ENCODE results near the gene ARHGAP31.

Gene ARHGAP31

GRCh38 chr3:119437691-119438258 lies 143.6 kb downstream of the ARHGAP31 start:
- DNase-seq (ENCODE audit: low read depth in 3 of 3): no peak

DNA sequence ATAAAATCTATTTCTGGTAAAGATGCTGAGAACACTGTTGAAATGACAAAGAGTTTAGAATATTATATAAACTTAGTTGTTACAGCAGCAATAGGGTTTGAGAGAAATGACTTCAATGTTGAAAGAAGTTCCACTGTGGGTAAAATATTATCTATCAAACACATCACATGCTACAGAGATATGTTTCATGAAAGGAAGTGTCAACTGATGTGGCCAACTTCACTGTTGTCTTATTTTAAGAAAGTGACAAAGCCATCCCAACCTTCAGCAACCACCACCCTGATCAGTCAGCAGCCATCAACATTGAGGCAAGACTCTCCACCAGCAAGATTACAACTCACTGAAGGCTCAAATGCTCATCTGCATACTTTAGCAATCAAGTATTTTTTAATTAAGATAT lies 149.0 kb downstream of the ARHGAP31 start:
- DNase-seq (ENCODE audit: low read depth in 3 of 3): no peak

DNA sequence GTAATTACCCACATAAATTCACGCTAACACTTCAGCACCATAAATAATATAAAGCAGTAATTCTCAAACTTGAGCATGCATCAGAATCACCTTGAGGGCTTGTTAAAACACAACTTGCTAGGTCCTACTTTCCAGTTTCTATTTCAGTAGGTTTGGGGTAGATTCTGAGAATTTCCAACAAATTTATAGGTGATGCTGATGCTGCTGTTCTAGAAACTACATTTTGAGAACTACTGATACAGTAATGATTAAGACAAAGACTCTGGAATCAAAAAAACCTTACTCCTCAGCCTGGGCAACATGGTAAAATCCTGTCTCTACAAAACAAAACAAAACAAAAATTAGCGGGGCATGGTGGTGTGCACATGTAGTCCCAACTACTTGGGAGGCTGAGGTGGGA lies 150.4 kb downstream of the ARHGAP31 start:
- DNase-seq (ENCODE audit: low read depth in 3 of 3): no peak

- DNase-seq (ENCODE audit: low read depth in 3 of 3): no peak
Observed at GRCh38 chr3:119453822-119454221, 159.6 kb downstream of the ARHGAP31 start.

GRCh38 chr3:119456469-119456868 lies 162.3 kb downstream of the ARHGAP31 start:
- no peak for DNase-seq (ENCODE audit: low read depth in 3 of 3)

DNA sequence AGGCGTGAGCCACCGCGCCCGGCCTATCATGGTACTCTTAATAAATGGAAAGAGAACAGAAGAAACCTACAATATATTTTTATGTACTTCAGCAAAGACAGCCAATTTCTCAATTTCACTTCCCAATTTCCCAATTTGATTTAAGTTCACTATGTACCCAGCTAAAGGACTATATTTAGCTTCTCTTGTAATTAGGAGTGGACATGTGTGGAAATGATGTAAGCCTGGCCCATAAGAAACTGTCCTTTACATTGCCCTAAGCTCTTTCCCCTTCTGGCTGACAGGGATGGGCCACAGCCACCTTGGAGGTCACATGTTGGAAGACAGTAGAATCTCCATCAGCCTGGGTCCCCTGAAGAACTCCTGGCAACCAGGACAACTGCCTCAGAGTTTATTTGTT lies 163.1 kb downstream of the ARHGAP31 start:
- no peak for DNase-seq (ENCODE audit: low read depth in 3 of 3)

- DNase-seq (ENCODE audit: low read depth in 3 of 3): peak; percentile 97
Observed at GRCh38 chr3:119463171-119464169, 169.3 kb downstream of the ARHGAP31 start, which contains the start of gene TMEM39A. Gene TMEM39A (minus strand): TSS chr3:119463615. CDS start chr3:119462074, 1,541 bp downstream.

GRCh38 chr3:119468041-119468440 lies 173.9 kb downstream of the ARHGAP31 start:
- DNase-seq (ENCODE audit: low read depth in 3 of 3): no peak

DNA sequence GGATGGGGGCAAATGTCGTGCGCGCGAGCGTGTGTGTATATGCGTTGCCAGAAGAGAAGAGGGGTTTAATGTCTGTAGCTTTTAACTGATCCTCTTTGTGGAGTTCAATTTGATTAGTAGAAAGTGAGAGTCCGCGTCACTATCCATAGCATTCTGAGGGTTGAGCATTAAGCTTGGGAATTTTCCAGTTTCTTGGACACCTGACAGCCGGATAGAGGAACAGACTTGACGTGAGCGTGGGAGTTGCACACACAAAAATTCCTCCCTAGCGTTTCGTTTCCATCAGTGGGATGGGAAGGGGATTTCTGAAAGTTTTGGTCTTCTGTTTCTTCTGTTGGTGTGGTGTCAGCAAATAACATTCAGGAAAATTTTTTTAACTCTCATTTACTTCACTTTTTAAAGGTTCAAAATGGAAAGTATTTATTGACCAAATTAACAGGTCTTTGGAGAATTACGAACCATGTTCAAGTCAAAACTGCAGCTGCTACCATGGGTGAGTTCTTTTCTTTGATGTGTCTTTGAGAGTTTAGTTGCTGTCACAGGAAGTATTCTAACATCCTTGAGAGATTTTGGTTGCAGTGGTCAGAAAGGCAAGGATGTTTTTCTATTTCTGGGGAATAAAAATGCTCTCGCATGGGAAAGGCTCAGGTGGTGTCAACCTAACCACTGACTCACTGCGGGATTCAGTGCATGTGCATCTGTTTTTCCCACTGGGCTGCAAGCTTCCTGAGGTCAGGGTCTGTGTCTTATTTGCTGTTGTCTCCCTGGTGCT lies 175.4 kb downstream of the ARHGAP31 start:
- no peak for DNase-seq (ENCODE audit: low read depth in 3 of 3)

All from stimulated activated CD4-positive, alpha-beta T cell treated with anti-CD3 and anti-CD28 coated beads, TNF-alpha, amount 100 ng/mL, for 4 hours (primary cell).